ENCODE data around the gene PRKCA.
A peak's percentile ranks its signal among the peaks of the same experiment; 100 is the strongest.

PRKCA gene

GRCh38 chr17:66547151-66547865 is 244.9 kb downstream of the PRKCA start:
- DNase-seq (ENCODE audit: low read depth), result no peak

- DNase-seq (ENCODE audit: low read depth), result peak; percentile 36
Observed at GRCh38 chr17:66548158-66548557, 245.7 kb downstream of the PRKCA start.

- no peak for DNase-seq (ENCODE audit: low read depth)
Observed at GRCh38 chr17:66548659-66549310, 246.4 kb downstream of the PRKCA start.

GRCh38 chr17:66549311-66549704 is 246.9 kb downstream of the PRKCA start:
- no peak for DNase-seq (ENCODE audit: low read depth)

GRCh38 chr17:66549731-66550207 is 247.4 kb downstream of the PRKCA start:
- DNase-seq (ENCODE audit: low read depth), result no peak

- DNase-seq (ENCODE audit: low read depth), result no peak
Observed at GRCh38 chr17:66551839-66552238, 249.4 kb downstream of the PRKCA start.

GRCh38 chr17:66552371-66552770 is 250.0 kb downstream of the PRKCA start:
- DNase-seq (ENCODE audit: low read depth), result no peak

GRCh38 chr17:66555605-66556004 is 253.2 kb downstream of the PRKCA start:
- DNase-seq (ENCODE audit: low read depth), result no peak

- no peak for DNase-seq (ENCODE audit: low read depth)
Observed at GRCh38 chr17:66557200-66557599, 254.8 kb downstream of the PRKCA start.

GRCh38 chr17:66557886-66558285 is 255.5 kb downstream of the PRKCA start:
- no peak for DNase-seq (ENCODE audit: low read depth)

- no peak for DNase-seq (ENCODE audit: low read depth)
Observed at GRCh38 chr17:66560691-66561090, 258.3 kb downstream of the PRKCA start.

GRCh38 chr17:66562119-66562518 is 259.7 kb downstream of the PRKCA start:
- DNase-seq (ENCODE audit: low read depth), result no peak

GRCh38 chr17:66564992-66565465 is 262.6 kb downstream of the PRKCA start:
- no peak for DNase-seq (ENCODE audit: low read depth)

- peak; percentile 72 for DNase-seq (ENCODE audit: low read depth)
Observed at GRCh38 chr17:66567234-66568170, 265.1 kb downstream of the PRKCA start.

- no peak for DNase-seq (ENCODE audit: low read depth)
Observed at GRCh38 chr17:66569572-66569971, 267.2 kb downstream of the PRKCA start.

GRCh38 chr17:66570447-66571195 is 268.2 kb downstream of the PRKCA start:
- no peak for DNase-seq (ENCODE audit: low read depth)

GRCh38 chr17:66571745-66572144 is 269.3 kb downstream of the PRKCA start:
- DNase-seq (ENCODE audit: low read depth), result no peak

- no peak for DNase-seq (ENCODE audit: low read depth)
Observed at GRCh38 chr17:66573078-66573477, 270.7 kb downstream of the PRKCA start.

GRCh38 chr17:66574123-66574522 is 271.7 kb downstream of the PRKCA start:
- no peak for DNase-seq (ENCODE audit: low read depth)

- DNase-seq (ENCODE audit: low read depth), result no peak
Observed at GRCh38 chr17:66576473-66576872, 274.1 kb downstream of the PRKCA start.

GRCh38 chr17:66577041-66577440 is 274.6 kb downstream of the PRKCA start:
- DNase-seq (ENCODE audit: low read depth), result no peak

Data from stimulated activated CD8-positive, alpha-beta memory T cell treated with anti-CD3 and anti-CD28 coated beads, Interleukin-4, amount 100 ng/mL, for 24 hours (primary cell).